Renal cortical epithelial cell (primary cell): ENCODE data around the gene FZD8. TPM values are rescaled to one million over a fixed set of nuclear protein-coding genes. Genes with fewer than 3 reads are reported as not detected.
A peak's percentile ranks its signal among the peaks of the same experiment; 100 is the strongest.

Experiments used
- DNase-seq: peaks from one replicate; pipeline ENCODE4 v3.0.0-alpha.2; 2011; ENCODE audit warnings: low read depth
- total RNA-seq: library from RNA; depleted of rRNA; stranded (reverse); fragments of >200 nt; gene quantifications from 2 replicates; pipeline ENCODE4 v1.2.3, GENCODE V29; 2014

FZD8 gene
- total RNA-seq, 1 donor from 2014 or later = 15.8 TPM

DNA sequence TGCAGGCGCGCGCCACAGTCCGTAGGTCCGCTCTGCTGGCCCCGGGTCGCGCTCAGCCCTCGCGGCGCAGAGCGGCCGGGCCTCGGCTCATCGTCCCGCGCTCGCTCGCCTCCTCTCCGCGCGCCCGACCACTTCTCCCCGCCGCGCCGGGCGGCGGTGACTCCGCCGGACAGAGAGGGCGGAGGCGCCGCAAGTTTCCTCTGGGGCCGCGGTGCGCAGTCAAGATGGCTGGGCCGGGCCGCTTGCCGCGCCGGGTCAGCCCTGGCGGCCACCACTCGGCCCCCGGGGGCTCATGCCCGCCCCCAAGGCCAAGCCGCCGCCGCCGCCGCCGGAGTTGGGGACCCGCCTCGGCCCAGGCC, 441 bp downstream of the FZD8 start:
- DNase-seq = no peak

DNA sequence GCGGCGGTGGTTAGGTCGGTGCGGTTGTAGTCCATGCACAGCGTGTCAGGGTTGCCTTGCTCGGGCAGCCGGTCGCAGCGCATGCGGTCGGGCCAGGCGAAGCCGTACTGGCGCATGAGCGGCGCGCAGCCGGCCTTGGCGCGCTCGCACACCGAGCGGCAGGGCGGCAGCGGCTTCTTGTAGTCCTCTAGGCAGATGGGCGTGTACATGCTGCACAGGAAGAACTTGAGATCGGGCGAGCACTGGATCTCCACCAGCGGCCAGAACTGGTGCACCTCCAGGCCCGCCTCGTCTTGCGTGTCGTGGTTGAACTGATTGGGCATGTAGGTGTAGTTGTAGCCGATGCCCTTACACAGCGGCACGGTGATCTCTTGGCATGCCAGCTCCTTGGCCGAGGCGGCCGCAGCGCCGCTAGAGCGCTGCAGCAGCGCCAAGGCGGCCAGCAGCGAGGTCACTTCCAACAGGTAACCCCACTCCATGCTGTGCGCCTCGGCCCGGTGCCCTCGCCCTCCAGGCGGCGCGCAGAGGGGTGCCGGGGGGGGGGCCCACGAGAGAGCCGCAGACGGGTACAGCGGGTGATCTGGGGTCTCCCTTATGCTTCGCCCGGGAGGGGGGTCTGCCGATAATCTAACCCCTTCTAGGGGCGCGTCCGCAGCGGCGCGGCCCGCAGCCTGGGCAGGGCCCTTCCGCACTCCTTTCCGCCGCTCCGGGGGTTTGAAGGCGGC, 983 bp downstream of the FZD8 start:
- peak; percentile 65 for DNase-seq

GRCh38 chr10:35640474-35640873, 1.6 kb downstream of the FZD8 start:
- DNase-seq = no peak

GRCh38 chr10:35639728-35640401, 2.2 kb downstream of the FZD8 start:
- no peak for DNase-seq

GRCh38 chr10:35639021-35639727, 2.9 kb downstream of the FZD8 start:
- DNase-seq = no peak

DNA sequence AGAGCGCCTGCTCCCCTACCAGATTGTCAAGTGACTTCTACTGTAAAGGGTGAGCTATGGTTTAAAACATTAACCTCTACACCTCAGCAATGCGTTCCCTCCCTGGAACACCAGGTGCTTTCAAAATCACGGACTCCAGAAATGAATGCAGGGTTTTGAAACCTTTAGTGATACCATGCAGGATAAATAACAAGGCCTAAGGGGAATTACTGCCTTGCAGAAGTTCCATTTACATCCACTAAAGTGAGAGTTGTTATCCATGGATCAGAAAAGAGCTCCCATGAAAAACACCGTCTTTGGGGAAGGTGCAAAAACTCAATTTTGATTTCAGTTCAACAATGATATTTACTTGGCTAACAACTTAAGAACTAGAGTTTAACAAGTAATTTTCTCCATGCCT, 4.0 kb downstream of the FZD8 start:
- DNase-seq = no peak

GRCh38 chr10:35637462-35637861, 4.6 kb downstream of the FZD8 start:
- DNase-seq = no peak

DNA sequence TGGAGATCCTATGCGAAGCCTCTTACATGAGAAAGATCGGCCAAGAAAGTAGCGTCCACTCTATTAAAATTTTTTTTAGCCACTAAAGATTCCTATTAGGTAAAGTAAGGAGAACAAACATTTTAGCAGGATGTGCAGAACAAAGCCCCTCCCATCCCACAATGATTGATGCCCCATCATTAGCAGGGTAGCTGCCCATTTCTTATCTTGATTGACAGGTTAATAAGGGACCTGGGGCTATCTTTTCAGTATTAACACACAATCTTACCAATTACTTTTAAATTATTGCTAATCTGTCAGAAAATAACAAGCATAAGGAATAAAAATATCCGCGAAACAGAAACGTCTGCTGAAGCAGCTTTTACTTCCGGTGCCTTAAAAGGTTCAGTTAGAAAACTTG, 5.1 kb downstream of the FZD8 start:
- no peak for DNase-seq

- DNase-seq = peak; percentile 65
These were observed 6.5 kb downstream of the FZD8 start for GRCh38 chr10:35635576-35635975.

GRCh38 chr10:35633006-35633980, 8.8 kb downstream of the FZD8 start:
- DNase-seq = no peak

DNA sequence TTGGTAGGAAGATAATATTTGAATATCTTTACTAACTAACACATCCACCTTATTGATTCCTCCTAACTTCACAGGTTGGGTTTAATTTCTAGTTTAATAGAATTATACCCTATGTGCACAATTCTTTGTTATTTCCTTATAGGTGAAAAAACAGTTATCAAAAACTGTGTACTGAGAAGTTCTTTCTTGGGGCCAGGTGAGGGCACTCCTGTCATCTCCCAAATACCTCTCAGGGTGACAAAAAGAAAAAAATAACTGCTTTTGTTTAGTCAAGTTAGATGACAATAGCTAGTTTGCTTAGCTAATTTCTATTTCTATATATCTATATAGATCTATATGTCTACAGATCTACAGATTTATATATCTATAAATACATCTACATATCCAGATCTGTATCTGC, 10.1 kb downstream of the FZD8 start:
- no peak for DNase-seq

GRCh38 chr10:35631404-35631803, 10.7 kb downstream of the FZD8 start:
- no peak for DNase-seq

DNA sequence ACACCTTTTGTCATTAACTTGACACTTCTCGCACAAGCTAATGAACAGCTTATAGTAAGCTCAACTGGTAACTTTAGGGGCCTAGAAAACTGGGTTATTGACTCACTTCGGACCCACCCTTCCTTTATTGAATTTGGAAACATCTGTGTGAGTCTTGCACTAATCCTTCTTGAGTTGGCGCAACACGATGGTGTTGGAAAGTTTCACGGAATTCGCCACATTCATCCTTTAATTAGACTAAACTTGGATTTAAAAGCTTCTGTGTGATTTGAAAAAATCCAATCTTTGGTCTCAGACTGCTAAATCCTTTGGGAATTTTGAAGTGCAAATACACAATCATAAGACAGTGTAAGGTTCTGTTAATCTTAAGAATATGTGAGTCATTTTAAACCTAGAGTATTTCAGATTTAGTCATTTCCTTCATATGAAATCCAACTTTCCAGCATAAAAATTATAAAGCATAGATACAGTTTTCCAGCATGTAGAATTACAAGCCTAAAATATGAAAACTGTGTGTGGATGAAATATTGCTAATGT, 15.1 kb downstream of the FZD8 start:
- no peak for DNase-seq

GRCh38 chr10:35614312-35614711, 27.8 kb downstream of the FZD8 start:
- DNase-seq = no peak

- DNase-seq = peak; percentile 26
These were observed 28.4 kb downstream of the FZD8 start for GRCh38 chr10:35613597-35614226.

- no peak for DNase-seq
These were observed 29.0 kb downstream of the FZD8 start for GRCh38 chr10:35613107-35613440.

GRCh38 chr10:35612385-35613106, 29.6 kb downstream of the FZD8 start:
- DNase-seq = no peak

DNA sequence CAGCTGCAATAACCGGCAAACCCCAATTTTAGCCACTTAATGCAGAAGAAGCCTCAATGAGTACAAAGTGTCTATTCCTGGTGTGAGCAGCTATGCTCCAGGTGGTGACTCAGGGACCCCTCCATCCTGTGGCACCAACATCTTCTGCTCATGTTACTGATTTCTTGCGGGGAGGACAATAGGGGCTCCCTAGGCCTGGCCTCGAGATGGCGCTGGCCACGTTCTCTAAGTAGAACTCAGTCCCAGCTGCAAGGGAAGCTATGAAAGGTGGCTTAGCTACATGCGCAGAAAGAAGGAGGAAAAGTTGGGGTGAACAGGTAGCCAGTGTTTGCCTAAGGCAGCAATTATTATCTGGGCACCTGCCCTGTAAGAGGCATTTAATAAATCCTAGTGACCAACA, 30.3 kb downstream of the FZD8 start:
- no peak for DNase-seq

DNA sequence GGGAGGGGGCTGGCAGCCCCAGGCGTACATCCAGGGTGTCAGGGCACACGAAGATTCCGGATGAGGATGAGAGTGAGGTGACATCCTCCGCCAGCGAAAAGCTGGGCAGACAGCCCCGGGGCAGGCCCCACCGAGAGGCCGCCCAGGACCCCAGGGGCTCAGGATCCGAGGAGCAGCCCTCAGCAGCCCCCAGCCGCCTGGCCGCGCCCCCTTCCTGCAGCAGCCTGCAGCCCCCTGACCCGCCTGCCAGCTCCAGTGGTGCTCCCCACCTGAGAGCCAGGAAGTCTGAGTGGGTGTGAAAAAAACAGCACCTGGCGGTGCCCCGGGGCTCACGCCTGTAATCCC, 33.8 kb downstream of the FZD8 start:
- DNase-seq = no peak

DNA sequence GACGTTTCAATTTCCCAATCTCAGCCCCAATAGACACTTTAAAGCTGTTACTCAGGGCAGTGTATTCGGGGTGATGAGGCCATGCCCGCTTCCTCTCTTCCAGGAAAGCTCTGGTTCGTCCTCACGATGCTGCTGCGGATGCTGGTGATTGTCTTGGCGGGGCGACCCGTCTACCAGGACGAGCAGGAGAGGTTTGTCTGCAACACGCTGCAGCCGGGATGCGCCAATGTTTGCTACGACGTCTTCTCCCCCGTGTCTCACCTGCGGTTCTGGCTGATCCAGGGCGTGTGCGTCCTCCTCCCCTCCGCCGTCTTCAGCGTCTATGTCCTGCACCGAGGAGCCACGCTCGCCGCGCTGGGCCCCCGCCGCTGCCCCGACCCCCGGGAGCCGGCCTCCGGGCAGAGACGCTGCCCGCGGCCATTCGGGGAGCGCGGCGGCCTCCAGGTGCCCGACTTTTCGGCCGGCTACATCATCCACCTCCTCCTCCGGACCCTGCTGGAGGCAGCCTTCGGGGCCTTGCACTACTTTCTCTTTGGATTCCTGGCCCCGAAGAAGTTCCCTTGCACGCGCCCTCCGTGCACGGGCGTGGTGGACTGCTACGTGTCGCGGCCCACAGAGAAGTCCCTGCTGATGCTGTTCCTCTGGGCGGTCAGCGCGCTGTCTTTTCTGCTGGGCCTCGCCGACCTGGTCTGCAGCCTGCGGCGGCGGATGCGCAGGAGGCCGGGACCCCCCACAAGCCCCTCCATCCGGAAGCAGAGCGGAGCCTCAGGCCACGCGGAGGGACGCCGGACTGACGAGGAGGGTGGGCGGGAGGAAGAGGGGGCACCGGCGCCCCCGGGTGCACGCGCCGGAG, 34.4 kb downstream of the FZD8 start:
- DNase-seq = no peak
